ENCODE results near the gene ARL5A.

DNA sequence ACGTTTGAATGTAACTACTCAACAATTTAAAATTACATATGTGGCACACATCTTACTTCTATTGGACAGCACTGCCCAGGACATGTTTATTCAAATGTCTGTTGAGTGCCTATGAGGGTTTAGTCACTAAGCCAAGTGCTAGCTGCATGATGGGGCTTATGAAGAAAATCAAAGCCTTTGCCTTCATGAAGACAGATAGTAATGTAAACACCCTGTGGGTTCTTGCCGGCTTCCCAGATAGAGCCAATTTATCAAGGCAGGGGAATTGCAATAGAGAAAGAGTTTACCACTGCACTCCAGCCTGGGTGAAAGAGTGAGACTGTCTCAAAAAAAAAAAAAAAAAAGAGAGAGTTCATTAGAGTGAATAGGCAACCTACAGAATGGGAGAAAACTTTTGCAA lies 50.3 kb downstream of the ARL5A start:
- no peak for TF ChIP-seq CTCF (IDR thresholded peaks at IDR 0.05)
- no peak for TF ChIP-seq POLR2A (IDR thresholded peaks at IDR 0.05; ENCODE audit: low read depth)
- no peak for TF ChIP-seq EP300 (IDR thresholded peaks at IDR 0.05)

Measured in esophagus muscularis mucosa (tissue), 4 donors.